Stomach (tissue), 19 donors: ENCODE measurements around the gene HDAC9. TPM values are rescaled to one million over a fixed set of nuclear protein-coding genes. Genes with fewer than 3 reads are reported as not detected.

Experiments
- DNase-seq, 2 donors: peaks; one replicate each; pipeline versions ENCODE4 v3.0.0 to v3.0.0-alpha.2; 2013 to 2019
- H3K27ac ChIP-seq, 5 donors: fragments of 200-600 bp in 4 of 5; sonication (generic) in 4 of 5; one replicate each; pipeline ENCODE4 v1.5.1; 2013 to 2019; ENCODE audit warnings: mild to moderate bottlenecking in 1 of 5, moderate library complexity in 1 of 5
- H3K27me3 ChIP-seq, 3 donors: fragments of 200-600 bp; sonication (generic); one replicate each; pipeline ENCODE4 v1.5.1; 2017 to 2019; ENCODE audit warnings: mixed run types in 1 of 3
- H3K36me3 ChIP-seq, 4 donors: fragments of 200-600 bp; sonication (generic); 1 replicate in 3 of 4; 2 replicates in 1 of 4; pipeline ENCODE4 v1.5.1; 2016 to 2019
- H3K4me1 ChIP-seq, 4 donors: fragments of 200-600 bp; sonication (generic); one replicate each; pipeline ENCODE4 v1.5.1; 2016 to 2019
- H3K4me3 ChIP-seq, 4 donors: fragments of 200-600 bp; sonication (generic) in 3 of 4; one replicate each; pipeline ENCODE4 v1.5.1; 2016 to 2019; ENCODE audit warnings: mild to moderate bottlenecking in 1 of 4
- H3K9me3 ChIP-seq, 4 donors: fragments of 200-600 bp; sonication (generic); one replicate each; pipeline ENCODE4 v1.5.1; 2016 to 2019
- CTCF ChIP-seq, 7 experiments: fragments of 450-650 bp in 4 of 7; fragments of 200-600 bp in 3 of 7; sonication (generic) in 3 of 7; IDR thresholded peaks; one replicate each; pipeline ENCODE4 v1.5.1; 2016 to 2019; ENCODE audit warnings: antibody characterized with exemption in 7 of 7, control low read depth in 2 of 7, mild to moderate bottlenecking in 1 of 7
- EP300 ChIP-seq: sonication (generic); formaldehyde crosslinking; IDR thresholded peaks from one replicate; pipeline ENCODE4 v1.6.1; 2017; ENCODE audit warnings: antibody characterized with exemption
- POLR2A ChIP-seq, 4 donors: fragments of 450-650 bp; IDR thresholded peaks; one replicate each; pipeline ENCODE4 v1.6.1; 2016; ENCODE audit warnings: antibody characterized with exemption in 4 of 4, control low read depth in 2 of 4, mild to moderate bottlenecking in 1 of 4, moderate library complexity in 1 of 4
- POLR2AphosphoS5 ChIP-seq, 3 donors: sonication (generic); formaldehyde crosslinking; IDR thresholded peaks; one replicate each; pipeline ENCODE4 v1.6.1; 2016; ENCODE audit warnings: antibody characterized with exemption in 3 of 3
- WGBS, 5 donors: extraction: QIAGEN DNeasy Blood & Tissue Kit in 3 of 5; methylation state at CpG; one replicate each; pipeline versions ENCODE4 v1.1.5 to v1.1.7; 2013 to 2018; 5-methylcytosine and 5-hydroxymethylcytosine counted together
- intact Hi-C: fragments of 100-400 bp; cut with DNase I; formaldehyde crosslinking; loops from one replicate; pipeline ENCODE4 v1.15.1; 2023; ENCODE audit warnings: low total_unique reads
- long read RNA-seq, 10 donors: transcript quantifications; one replicate each; lab custom pipeline, GENCODE V29; 2026
- polyA plus RNA-seq, 3 donors: library from polyadenylated mRNA; stranded (reverse); fragments of 200-250 nt; gene quantifications; one replicate each; pipeline ENCODE4 v1.2.3, GENCODE V29; 2013
- total RNA-seq, 5 donors: library from RNA; depleted of rRNA; stranded (reverse); fragments of >200 nt; gene quantifications; one replicate each; pipeline versions ENCODE4 v1.1.0 to v1.2.3, GENCODE V29; 2014 to 2016
- donor health status: healthy with polysubstance abuse.
- donor health status: Bipolar disorder and iron deficiency.
- donor health status: healthy.

The HDAC9 gene
- total RNA-seq (10 to 100 TPM in 4 of 5 donors, 1 to 10 TPM in 1; 3.5 to 60.0 (median 22.2) TPM), polyA plus RNA-seq (1 to 10 TPM; 1.4 to 2.6 (median 2.0) TPM)
- long read RNA-seq, donor 1: 0 reads
- long read RNA-seq, donor 2: 0 reads
- long read RNA-seq, donor 3: 0 reads
- long read RNA-seq, donor 4: 0 reads
- long read RNA-seq, donor 5: 0 reads
- long read RNA-seq, donor 6, partial matches to known transcripts: 0 of 1 reads
- long read RNA-seq, donor 6, other reads (novel, unspliced or antisense): 0 of 1 reads
- long read RNA-seq, donor 7, partial matches to known transcripts: 0 of 1 reads
- long read RNA-seq, donor 7, other reads (novel, unspliced or antisense): 0 of 1 reads
- long read RNA-seq, donor 8, full-length matches to known transcripts: 1 of 1 reads
- long read RNA-seq, donor 8, partial matches to known transcripts: 0 of 1 reads
- long read RNA-seq, donor 8, other reads (novel, unspliced or antisense): 0 of 1 reads
- long read RNA-seq, donor 9: 0 reads
- long read RNA-seq, donor 10: 0 reads

GRCh38 chr7:18495412-18496340 is at the start of gene HDAC9:
TSS of gene HDAC9 (plus strand) at chr7:18495749. CDS start at chr7:18496303, 554 bp downstream.
- peak in 1 of 2 donors; percentile 77 for DNase-seq
- intact Hi-C loops: no loop called here
- Histone ChIP-seq H3K4me3 (peak within 1 kb of the TSS; percentile 36 to 43 (median 39)), H3K9me3 (no peaks in the 10 kb centered on the region), H3K27me3 (no peaks in the 10 kb centered on the region), H3K36me3 (no peaks in the 10 kb centered on the region), H3K4me1 (peaks cover 0 to 57% (median 31%) of the 10 kb centered on the region in 4 donors), H3K27ac (peak within 1 kb of the TSS in 3 of 5 donors; percentile 47 to 59 (median 55))
- TF ChIP-seq EP300 (no peak), POLR2AphosphoS5 (IDR thresholded peaks at IDR 0.05) (no peak), CTCF (IDR thresholded peaks at IDR 0.05) (no peak)
- 16 to 25% (median 20%) methylated on average over 18 of the region's 18 CpGs for WGBS, 5 donors

- Histone ChIP-seq H3K36me3 (no peaks in the 10 kb centered on the region), H3K4me1 (no peaks in the 10 kb centered on the region), H3K4me3 (no peak overlapping the region), H3K27me3 (no peaks in the 10 kb centered on the region), H3K9me3 (no peaks in the 10 kb centered on the region), H3K27ac (no peak overlapping the region)
- DNase-seq: no peak
- intact Hi-C loops: no loop called here
- TF ChIP-seq POLR2AphosphoS5 (IDR thresholded peaks at IDR 0.05): no peak
- no peak for TF ChIP-seq EP300
- no peak for TF ChIP-seq POLR2A (IDR thresholded peaks at IDR 0.05)
- no peak for TF ChIP-seq CTCF (IDR thresholded peaks at IDR 0.05)
- 71 to 84% (median 77%) methylated on average over 4 of the region's 4 CpGs for WGBS, 5 donors
These were observed 49.5 kb upstream of the HDAC9 start for GRCh38 chr7:18445916-18446520.

DNA sequence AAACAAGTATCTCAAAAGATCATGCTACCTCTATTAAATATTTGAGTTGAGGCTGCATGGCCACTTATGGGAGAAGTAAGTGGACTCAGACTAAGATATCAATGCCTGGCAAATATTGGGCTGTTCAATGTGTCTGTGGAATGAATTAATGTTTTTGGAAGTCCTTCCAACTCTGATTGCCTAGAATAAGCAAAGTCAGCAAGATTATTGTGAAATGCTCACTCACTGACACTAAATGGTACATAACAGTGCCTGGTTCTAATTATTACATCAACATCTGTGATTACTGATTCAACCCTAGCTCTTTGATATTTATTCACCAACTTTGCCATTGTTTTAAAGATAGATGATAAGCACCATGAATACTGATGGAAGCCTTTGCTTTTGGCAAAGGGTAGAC is 45.5 kb upstream of the HDAC9 start:
- intact Hi-C loops: no loop called here
- Histone ChIP-seq H3K27me3 (no peaks in the 10 kb centered on the region), H3K27ac (no peak overlapping the region), H3K4me1 (no peaks in the 10 kb centered on the region), H3K36me3 (no peaks in the 10 kb centered on the region), H3K9me3 (no peaks in the 10 kb centered on the region), H3K4me3 (no peak overlapping the region)
- DNase-seq: no peak
- TF ChIP-seq POLR2A (IDR thresholded peaks at IDR 0.05) (no peak), CTCF (IDR thresholded peaks at IDR 0.05) (no peak), EP300 (no peak), POLR2AphosphoS5 (IDR thresholded peaks at IDR 0.05) (no peak)

DNA sequence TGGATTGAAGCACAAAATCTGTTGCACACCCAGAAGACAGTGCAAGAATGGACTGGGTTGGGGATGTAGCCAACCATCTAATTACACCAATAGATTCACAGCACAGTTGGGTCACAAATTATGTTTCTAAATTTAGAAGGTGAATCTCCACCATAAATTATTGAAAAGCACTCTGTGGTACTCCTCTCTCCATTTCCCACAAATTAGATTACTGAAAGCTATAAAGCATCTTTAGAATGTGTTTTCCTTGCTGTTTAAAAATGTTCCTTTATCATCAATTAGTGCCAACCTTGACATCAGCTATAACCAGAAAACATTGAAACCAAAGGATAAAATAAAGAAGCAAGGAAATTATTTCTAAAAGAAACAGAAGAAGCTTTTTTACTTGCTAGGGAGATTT is 39.9 kb upstream of the HDAC9 start:
- H3K36me3 ChIP-seq: no peaks in the 10 kb centered on the region
- TF ChIP-seq POLR2A (IDR thresholded peaks at IDR 0.05) (no peak), EP300 (no peak), CTCF (IDR thresholded peaks at IDR 0.05) (no peak), POLR2AphosphoS5 (IDR thresholded peaks at IDR 0.05) (no peak)
- no peaks in the 10 kb centered on the region for H3K27me3 ChIP-seq
- peaks cover 0 to 5% (median 0%) of the 10 kb centered on the region in 4 donors for H3K4me1 ChIP-seq
- no peaks in the 10 kb centered on the region for H3K9me3 ChIP-seq
- H3K4me3 ChIP-seq: no peak overlapping the region
- H3K27ac ChIP-seq: no peak overlapping the region
- DNase-seq: no peak
- intact Hi-C loops: no loop called here
